NCI-H2171 (cell line): ENCODE data around the gene FERD3L.

Experiments
- DNase-seq: peaks from one replicate; lab custom pipeline; 2025; lab: John Stamatoyannopoulos, UW

FERD3L gene

DNA sequence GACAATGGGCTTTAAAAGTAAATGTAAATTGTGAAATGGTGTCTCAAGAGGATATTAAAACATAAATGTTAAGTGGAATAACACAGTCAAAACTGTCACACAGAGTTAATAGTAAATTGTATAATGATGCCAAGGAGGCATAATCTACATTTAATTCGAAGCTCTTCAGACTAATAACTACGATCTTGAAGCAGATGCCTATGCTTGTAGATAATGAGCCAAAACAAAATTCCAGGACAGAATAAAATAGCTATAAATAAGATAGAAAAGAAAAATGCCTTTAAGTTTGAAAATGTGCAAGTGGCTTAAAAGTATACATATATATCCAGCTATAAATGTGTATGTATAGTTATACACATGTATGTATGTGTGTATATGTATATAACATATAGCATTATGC, 45.3 kb downstream of the FERD3L start:
- DNase-seq = no peak

DNA sequence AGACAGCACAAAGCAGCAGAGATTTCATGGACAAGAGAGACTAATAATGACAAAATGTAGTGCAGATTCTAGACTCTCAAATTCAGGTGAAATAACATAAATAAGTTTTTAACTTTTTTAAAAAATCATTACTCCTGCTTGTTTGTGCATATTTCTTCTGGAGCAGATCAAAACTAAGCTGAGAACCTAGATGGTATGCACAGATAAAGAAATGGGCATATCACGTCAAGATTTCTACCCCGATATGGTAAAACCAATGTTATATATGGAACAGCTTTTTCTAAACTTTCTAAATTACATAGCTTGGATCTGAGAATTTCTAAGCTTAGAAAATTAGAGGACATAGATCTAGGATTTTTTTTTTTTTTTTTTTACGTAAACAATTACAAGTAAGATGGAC, 46.0 kb downstream of the FERD3L start:
- no peak for DNase-seq

DNA sequence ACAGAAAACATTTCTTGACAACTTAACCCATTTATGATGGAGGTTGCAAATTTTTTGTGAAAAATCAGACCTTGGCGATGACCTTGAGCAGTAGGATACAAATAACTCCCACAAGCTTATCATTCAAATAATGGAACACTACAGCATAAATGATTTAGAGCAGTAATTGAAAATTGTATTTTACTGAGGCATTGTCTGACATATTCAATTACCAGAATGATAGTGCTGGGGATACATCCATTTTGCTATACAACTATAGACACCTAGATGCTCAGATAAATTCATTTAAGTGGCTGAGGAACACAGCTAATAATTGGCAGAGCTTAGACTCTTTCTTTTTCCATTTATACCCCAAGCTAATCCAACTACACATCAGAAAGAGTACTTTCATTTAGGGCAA, 46.7 kb downstream of the FERD3L start:
- no peak for DNase-seq

DNA sequence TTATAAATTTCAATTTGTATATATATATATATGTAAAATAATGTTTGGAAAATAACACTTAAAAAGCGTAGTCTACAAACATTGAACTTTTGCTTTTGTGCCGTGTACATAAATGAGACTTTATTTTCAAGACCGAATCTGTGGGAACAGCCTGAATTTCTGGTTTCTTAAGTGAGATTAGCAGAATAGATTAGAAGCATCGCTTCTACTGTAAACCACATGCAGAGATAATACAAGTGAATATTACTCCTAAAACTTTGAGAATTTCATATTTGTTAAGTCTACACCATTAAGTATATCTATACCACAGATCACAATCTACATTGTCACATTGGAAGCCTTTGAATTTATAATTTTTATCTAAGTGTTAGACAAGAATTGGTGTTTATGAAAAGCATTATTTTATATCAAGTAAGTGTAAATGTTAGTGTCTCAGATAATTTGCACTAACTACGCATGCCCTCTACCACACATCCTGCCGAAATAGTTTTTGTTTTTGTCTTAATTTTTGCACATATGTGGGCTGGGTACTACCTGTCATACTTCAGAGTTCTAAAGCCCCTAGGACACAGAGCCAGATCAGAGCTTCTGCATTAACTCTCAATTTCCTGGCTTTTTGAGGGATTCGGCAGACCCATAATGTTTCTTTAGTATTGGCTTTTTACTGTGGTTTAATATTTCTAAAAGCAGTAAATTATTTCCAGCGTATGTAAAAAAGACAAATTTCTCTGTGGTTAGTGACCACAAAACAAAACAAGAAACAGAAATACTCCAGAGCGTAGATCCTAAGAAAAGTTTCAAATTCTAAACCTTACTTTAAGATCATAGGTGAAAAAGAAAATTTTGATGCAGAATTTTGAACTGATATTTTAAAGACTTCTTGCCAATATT, 47.8 kb downstream of the FERD3L start:
- no peak for DNase-seq

DNA sequence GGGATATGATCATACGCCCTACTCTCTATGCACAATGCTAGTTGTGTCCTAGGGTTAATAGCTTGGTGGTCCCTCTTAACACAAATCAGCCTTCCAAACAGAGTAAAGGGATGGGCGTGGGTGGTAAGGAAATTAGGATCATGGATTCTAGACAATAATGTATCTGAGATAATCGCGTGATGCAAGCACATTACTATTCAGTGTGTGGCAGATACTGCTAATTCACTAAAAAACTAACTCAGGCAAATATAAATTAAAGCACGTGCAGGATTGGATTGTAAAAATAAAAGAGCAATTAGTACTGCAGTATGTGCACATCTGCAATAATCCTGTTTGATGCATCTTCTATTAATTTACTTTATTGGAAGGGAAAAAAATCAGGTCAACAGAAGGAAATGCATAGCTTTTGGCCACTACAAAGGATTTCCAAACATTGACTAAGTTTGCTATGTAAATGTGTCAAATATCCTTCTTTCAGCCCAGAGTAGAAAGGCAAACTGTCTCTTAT, 49.8 kb downstream of the FERD3L start:
- no peak for DNase-seq
